ENCODE data around the gene GRIN2C.

DNA sequence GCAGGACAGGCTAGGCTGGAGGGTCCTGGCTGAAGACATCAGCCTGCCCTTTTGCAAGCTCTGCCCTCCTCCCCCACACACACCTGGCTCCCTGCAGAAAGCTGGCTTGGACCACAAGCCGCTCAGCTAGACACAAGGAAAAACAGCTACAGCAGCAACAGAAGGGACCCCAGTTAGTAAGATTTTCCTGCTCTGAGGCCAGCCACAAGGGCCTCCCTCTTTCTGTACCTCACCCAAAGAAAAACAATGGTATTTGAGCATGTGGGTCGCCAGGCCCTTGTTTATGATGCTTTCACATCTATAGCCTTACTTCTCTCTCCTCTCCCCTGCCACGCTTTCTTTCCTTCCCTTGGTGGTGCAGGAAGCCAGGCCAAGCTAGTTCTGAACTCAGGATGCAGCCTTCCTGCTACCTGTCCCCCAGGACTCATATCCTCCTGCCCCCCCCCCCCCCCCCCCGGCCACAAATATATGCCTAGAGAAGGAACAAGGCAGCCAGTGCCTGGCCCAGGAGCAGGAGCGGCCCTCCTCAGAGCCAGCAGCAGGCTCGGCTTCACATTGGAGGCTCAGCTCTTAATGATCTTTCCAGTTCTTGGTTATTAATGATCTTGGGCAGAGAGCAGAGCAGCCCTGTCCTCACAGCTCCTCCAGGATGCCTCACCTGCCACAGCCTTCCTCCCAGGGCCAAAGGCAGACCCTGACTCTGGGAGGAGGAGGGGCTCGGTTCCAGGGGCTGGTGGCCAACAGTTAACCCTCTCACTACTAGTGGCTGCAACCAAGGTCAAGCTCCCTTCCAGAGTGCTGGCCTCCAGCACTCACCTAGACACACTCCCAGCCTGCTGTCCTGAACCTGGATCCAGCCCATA, 19.5 kb downstream of the GRIN2C start:
- TF ChIP-seq, protein P1, sequence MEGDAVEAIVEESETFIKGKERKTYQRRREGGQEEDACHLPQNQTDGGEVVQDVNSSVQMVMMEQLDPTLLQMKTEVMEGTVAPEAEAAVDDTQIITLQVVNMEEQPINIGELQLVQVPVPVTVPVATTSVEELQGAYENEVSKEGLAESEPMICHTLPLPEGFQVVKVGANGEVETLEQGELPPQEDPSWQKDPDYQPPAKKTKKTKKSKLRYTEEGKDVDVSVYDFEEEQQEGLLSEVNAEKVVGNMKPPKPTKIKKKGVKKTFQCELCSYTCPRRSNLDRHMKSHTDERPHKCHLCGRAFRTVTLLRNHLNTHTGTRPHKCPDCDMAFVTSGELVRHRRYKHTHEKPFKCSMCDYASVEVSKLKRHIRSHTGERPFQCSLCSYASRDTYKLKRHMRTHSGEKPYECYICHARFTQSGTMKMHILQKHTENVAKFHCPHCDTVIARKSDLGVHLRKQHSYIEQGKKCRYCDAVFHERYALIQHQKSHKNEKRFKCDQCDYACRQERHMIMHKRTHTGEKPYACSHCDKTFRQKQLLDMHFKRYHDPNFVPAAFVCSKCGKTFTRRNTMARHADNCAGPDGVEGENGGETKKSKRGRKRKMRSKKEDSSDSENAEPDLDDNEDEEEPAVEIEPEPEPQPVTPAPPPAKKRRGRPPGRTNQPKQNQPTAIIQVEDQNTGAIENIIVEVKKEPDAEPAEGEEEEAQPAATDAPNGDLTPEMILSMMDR (IDR thresholded peaks at IDR 0.05; ENCODE audit: extremely low read depth in 1 of 2, insufficient read depth in 1 of 2, low read depth in 1 of 2, low read length in 2 of 2), result no peak
- TF ChIP-seq POLR2A (IDR thresholded peaks at IDR 0.05; ENCODE audit: low read depth, low read length), result no peak
- no peak for TF ChIP-seq EZH2 (IDR thresholded peaks at IDR 0.05; ENCODE audit: borderline replicate concordance, low read depth, low read length, severe bottlenecking)
